ENCODE measurements around the gene SYT9.

The SYT9 gene

GRCh38 chr11:7341551-7341950 lies 89.8 kb downstream of the SYT9 start:
- H3K27ac ChIP-seq: no peak overlapping the region
- H3K9me3 ChIP-seq: no peaks in the 10 kb centered on the region
- no peak overlapping the region for H3K4me3 ChIP-seq
- no peak for TF ChIP-seq CTCF (IDR thresholded peaks at IDR 0.05)
- H3K27me3 ChIP-seq: no peaks in the 10 kb centered on the region
- intact Hi-C loops (cut with DNase I; ENCODE audit: low total_unique reads): no loop called here
- no peak for DNase-seq
- no peaks in the 10 kb centered on the region for H3K4me1 ChIP-seq
- H3K36me3 ChIP-seq: no peaks in the 10 kb centered on the region

DNA sequence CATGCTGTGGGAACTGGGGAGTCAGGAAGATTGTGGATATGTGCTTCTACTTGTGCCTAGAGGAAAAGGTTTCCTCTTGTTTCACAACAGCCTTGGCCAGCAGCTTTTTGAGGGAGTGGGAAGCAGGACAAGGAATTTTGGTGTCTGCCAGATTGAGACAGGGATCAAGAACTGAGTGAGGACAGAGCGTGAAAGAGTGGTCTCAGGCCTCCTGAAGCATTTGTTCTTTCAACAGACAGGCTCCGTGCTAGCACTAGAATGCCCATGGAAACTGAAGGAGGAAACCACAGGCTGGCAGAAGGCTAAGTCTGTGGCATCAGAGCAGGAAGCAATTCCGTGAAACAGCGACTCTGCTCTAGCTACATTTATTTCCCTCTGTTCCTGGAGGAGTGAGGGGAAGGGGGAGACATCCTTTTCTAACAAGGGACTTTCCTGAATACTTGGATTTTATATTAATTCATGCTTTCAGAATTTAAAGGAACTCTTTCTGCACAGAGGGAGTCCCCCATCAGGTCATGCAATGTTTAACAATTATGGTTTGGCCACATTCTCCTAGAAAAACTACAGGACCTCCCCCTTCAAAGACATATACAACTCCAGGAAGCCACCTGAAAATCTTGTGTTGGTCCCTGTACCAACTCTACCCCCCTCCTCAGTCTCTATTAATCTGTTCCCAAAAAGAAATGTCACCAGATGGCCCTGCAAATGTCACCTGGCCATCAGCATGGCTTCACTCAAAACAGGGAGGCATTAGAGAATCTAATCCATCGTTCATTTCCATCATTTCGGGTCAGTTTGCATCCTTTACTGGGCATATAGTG lies 96.1 kb downstream of the SYT9 start:
- no peaks in the 10 kb centered on the region for H3K4me1 ChIP-seq
- no peaks in the 10 kb centered on the region for H3K27me3 ChIP-seq
- H3K36me3 ChIP-seq: no peaks in the 10 kb centered on the region
- intact Hi-C loops (cut with DNase I; ENCODE audit: low total_unique reads): no loop called here
- H3K9me3 ChIP-seq: no peaks in the 10 kb centered on the region
- no peak overlapping the region for H3K4me3 ChIP-seq
- no peak for DNase-seq
- no peak for TF ChIP-seq CTCF (IDR thresholded peaks at IDR 0.05)
- no peak overlapping the region for H3K27ac ChIP-seq

DNA sequence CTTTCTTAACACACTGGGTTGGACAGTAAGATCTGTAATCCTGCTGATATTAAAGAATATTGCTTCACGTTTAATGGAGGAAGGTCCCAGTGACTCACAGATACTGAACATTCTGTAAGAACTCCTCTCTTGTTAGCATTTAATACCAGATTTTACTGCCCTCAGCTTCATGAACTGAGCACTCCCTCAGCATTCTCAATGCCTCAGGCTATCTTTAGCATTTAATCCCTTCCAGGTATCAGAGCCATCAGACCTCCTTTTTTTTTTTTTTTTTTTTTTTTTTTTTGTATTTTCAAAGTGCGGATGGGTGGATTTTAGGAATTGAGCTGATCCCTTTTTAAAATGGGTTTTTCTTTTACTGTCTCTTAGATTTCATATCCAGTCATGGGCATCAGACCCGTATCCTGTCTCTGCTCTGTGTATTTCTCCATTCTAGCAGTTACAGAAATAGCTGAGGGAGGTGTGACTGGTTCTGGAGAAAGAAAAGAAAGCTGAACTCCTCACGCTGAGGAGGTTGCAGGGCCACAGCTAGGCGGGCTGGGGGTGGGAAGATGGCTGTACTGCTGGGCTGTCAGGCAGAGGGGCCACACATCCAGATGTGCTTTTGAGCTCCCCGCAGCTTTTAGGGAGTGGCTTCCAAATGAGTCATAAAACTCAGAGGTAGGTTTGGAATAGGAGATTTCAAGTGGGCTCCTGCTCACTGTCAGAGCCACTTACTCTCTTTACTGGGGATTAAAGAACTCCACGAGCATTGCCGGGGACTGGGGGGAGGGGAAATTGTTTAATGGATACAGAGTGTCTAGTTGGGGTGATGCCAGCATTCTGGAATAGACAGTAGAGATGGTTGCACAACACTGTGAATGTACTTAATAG lies 97.0 kb downstream of the SYT9 start:
- Histone ChIP-seq H3K4me3 (no peak overlapping the region), H3K27me3 (no peaks in the 10 kb centered on the region)
- intact Hi-C loops (cut with DNase I; ENCODE audit: low total_unique reads): no loop called here

GRCh38 chr11:7351228-7351627 lies 99.5 kb downstream of the SYT9 start:
- no peak for DNase-seq
- Histone ChIP-seq H3K36me3 (no peaks in the 10 kb centered on the region), H3K9me3 (no peaks in the 10 kb centered on the region), H3K27ac (no peak overlapping the region), H3K4me3 (no peak overlapping the region), H3K4me1 (no peaks in the 10 kb centered on the region), H3K27me3 (no peaks in the 10 kb centered on the region)
- no peak for TF ChIP-seq CTCF (IDR thresholded peaks at IDR 0.05)
- intact Hi-C loops (cut with DNase I; ENCODE audit: low total_unique reads): no loop called here

More for the DNA sequence above, 97.0 kb downstream of the SYT9 start:
- no peak for TF ChIP-seq CTCF (IDR thresholded peaks at IDR 0.05)
- Histone ChIP-seq H3K9me3 (no peaks in the 10 kb centered on the region), H3K27ac (no peak overlapping the region), H3K36me3 (no peaks in the 10 kb centered on the region), H3K4me1 (no peaks in the 10 kb centered on the region)
- no peak for DNase-seq

GRCh38 chr11:7353100-7353499 lies 101.4 kb downstream of the SYT9 start:
- no peaks in the 10 kb centered on the region for H3K9me3 ChIP-seq
- intact Hi-C loops (cut with DNase I; ENCODE audit: low total_unique reads): no loop called here

More at GRCh38 chr11:7353100-7353499, 101.4 kb downstream of the SYT9 start:
- Histone ChIP-seq H3K27ac (no peak overlapping the region), H3K4me1 (no peaks in the 10 kb centered on the region), H3K36me3 (no peaks in the 10 kb centered on the region), H3K27me3 (no peaks in the 10 kb centered on the region), H3K4me3 (no peak overlapping the region)
- no peak for TF ChIP-seq CTCF (IDR thresholded peaks at IDR 0.05)
- DNase-seq: no peak

Measured in tibial artery (tissue), 4 donors.